Endothelial cell of umbilical vein (primary cell): ENCODE data around the gene FCAR. TPM values are rescaled to one million over a fixed set of nuclear protein-coding genes. Genes with fewer than 3 reads are reported as not detected.
"Not testable (repeated sequence)": the region's sequence is repeated elsewhere in the genome, so short reads cannot be mapped to it uniquely, and the experiment has no call there.

ENCODE experiments used
- BruUV-seq: library from RNA; stranded (reverse); fragments of 400-500 nt; replicated peaks from 2 replicates; lab custom pipeline; 2021; lab: Mats Ljungman, UMichigan
- CTCF ChIA-PET: fragments of 300-600, 350-600 bp; sonication (Branson Sonifier 250); formaldehyde crosslinking; loops from one replicate; lab custom pipeline; 2021; ENCODE audit warnings: antibody characterized with exemption, inconsistent platforms; lab: Charles Lee
- POLR2A ChIA-PET: fragments of 300-600, 350-600 bp; sonication (Branson Sonifier 250); formaldehyde crosslinking; loops from one replicate; lab custom pipeline; 2021; ENCODE audit warnings: antibody characterized with exemption, inconsistent platforms; lab: Charles Lee
- DNase-seq: peaks from one replicate; pipeline ENCODE4 v3.0.0-alpha.2; 2011; ENCODE audit warnings: low read depth, low spot score
- FAIRE-seq: peaks from 2 replicates; lab custom pipeline; 2011; peaks lifted over from hg19 to GRCh38; lab: Jason Lieb, UNC
- H2AFZ ChIP-seq: 2 replicates; pipeline ENCODE4 v1.6.0; 2012; ENCODE audit warnings: low read depth, low read length, control low read depth, inconsistent platforms
- H3K27ac ChIP-seq: 2 replicates; pipeline ENCODE4 v1.5.1; 2011; ENCODE audit warnings: low read depth, mild to moderate bottlenecking, control low read depth, low read length, moderate library complexity; ENCODE audit not compliant: insufficient read depth
- H3K27me3 ChIP-seq, 2 experiments: 2 replicates each; pipeline versions ENCODE4 v1.6.0 to v1.6.1; 2011; ENCODE audit warnings: low read length in 2 of 2, mixed read lengths in 1 of 2; ENCODE audit not compliant: control insufficient read depth in 2 of 2, insufficient read depth in 2 of 2
- H3K36me3 ChIP-seq, 2 experiments: 2 replicates in 1 of 2; 3 replicates in 1 of 2; pipeline ENCODE4 v1.5.1; 2011; ENCODE audit warnings: low read length in 2 of 2, mild to moderate bottlenecking in 1 of 2, moderate library complexity in 1 of 2; ENCODE audit not compliant: control insufficient read depth in 2 of 2, insufficient read depth in 2 of 2; ENCODE audit errors: extremely low read depth in 1 of 2
- H3K4me1 ChIP-seq: 3 replicates; pipeline ENCODE4 v1.5.1; 2011; ENCODE audit warnings: mild to moderate bottlenecking, low read length; ENCODE audit not compliant: control insufficient read depth, insufficient read depth; ENCODE audit errors: extremely low read depth
- H3K4me2 ChIP-seq: 2 replicates; pipeline ENCODE4 v1.6.1; 2011; ENCODE audit warnings: low read length, control low read depth, mixed read lengths; ENCODE audit not compliant: insufficient read depth
- H3K4me3 ChIP-seq, 3 experiments: fragments of 200-600 bp in 1 of 3; sonication (generic), shearing (Covaris generic) in 1 of 3; replicated peaks in 1 of 3; 2 replicates each; pipeline ENCODE4 v1.5.1; 2011 to 2016; ENCODE audit warnings: control low read depth in 3 of 3, low read length in 3 of 3, mild to moderate bottlenecking in 2 of 3, inconsistent platforms in 1 of 3, low read depth in 1 of 3, moderate library complexity in 1 of 3; ENCODE audit not compliant: insufficient read depth in 1 of 3
- H3K79me2 ChIP-seq: 2 replicates; pipeline ENCODE4 v1.6.0; 2012; ENCODE audit warnings: low read length, inconsistent platforms; ENCODE audit not compliant: control insufficient read depth, insufficient read depth
- H3K9ac ChIP-seq: replicated peaks from 2 replicates; pipeline ENCODE3; 2011; ENCODE audit warnings: low read length, control low read depth; ENCODE audit not compliant: insufficient read depth; ENCODE audit errors: extremely low read depth
- H3K9me1 ChIP-seq: replicated peaks from 3 replicates; pipeline ENCODE4 v1.6.0; 2011; ENCODE audit warnings: mild to moderate bottlenecking, low read length; ENCODE audit not compliant: control insufficient read depth, insufficient read depth; ENCODE audit errors: extremely low read depth
- H3K9me3 ChIP-seq: replicated peaks from 2 replicates; pipeline ENCODE4 v1.5.1; 2012; ENCODE audit warnings: low read length, inconsistent platforms; ENCODE audit not compliant: control insufficient read depth, insufficient read depth
- H4K20me1 ChIP-seq: replicated peaks from 2 replicates; pipeline ENCODE3; 2011; ENCODE audit warnings: mild to moderate bottlenecking, low read length; ENCODE audit not compliant: control insufficient read depth, insufficient read depth; ENCODE audit errors: extremely low read depth
- EZH2 ChIP-seq: IDR thresholded peaks from 2 replicates; pipeline ENCODE4 v1.6.1; 2012; ENCODE audit warnings: borderline replicate concordance, low read depth, mild to moderate bottlenecking, moderate library complexity, low read length, inconsistent platforms; ENCODE audit not compliant: severe bottlenecking
- FOS ChIP-seq: IDR thresholded peaks from 2 replicates; pipeline ENCODE4 v1.6.1; 2011; ENCODE audit warnings: mild to moderate bottlenecking, low read length, moderate library complexity, borderline replicate concordance; ENCODE audit not compliant: insufficient read depth
- GATA2 ChIP-seq: IDR thresholded peaks from 2 replicates; pipeline ENCODE4 v1.7.0; 2011; ENCODE audit warnings: low read depth, mild to moderate bottlenecking, moderate library complexity, mixed read lengths, low read length; ENCODE audit not compliant: insufficient read length, insufficient read depth
- JUN ChIP-seq: IDR thresholded peaks from 2 replicates; pipeline ENCODE4 v1.6.1; 2011; ENCODE audit warnings: borderline replicate concordance, low read depth; ENCODE audit not compliant: insufficient read length, insufficient read depth
- MYC ChIP-seq: IDR thresholded peaks from one replicate; pipeline ENCODE4 v1.6.1; 2011; ENCODE audit warnings: mild to moderate bottlenecking, low read depth, low read length
- POLR2A ChIP-seq: IDR thresholded peaks from 2 replicates; pipeline ENCODE4 v1.6.1; 2012; ENCODE audit warnings: low read depth, mild to moderate bottlenecking, control low read depth, low read length
- POLR2AphosphoS5 ChIP-seq: IDR thresholded peaks from 2 replicates; pipeline ENCODE4 v1.6.1; 2012; ENCODE audit warnings: low read depth, mild to moderate bottlenecking, control low read depth, low read length, moderate library complexity; ENCODE audit not compliant: insufficient read depth
- dilution Hi-C: fragments of 300-500 bp; cut with MboI; formaldehyde crosslinking; loops from one replicate; pipeline ENCODE4 v1.15.0; 2019; ENCODE audit warnings: low sequenced_read_pairs; ENCODE audit not compliant: extremely low pct_ligation_motif_present
- intact Hi-C: fragments of 100-400 bp; cut with micrococcal nuclease; formaldehyde crosslinking; loops from one replicate; pipeline ENCODE4 v1.10.0; 2022
- polyA plus RNA-seq, 4 experiments: library from polyadenylated mRNA; depleted of rRNA in 3 of 4; stranded (reverse) in 3 of 4; unstranded in 1 of 4; fragments of >200 nt; gene quantifications; 2 replicates each; pipeline versions ENCODE4 v1.2.1 to v1.2.3, GENCODE V29; 2011 to 2012; ENCODE audit warnings: missing spikeins in 1 of 4
- total RNA-seq: library from RNA; stranded (reverse); gene quantifications from 2 replicates; pipeline ENCODE4 v1.2.3, GENCODE V29; 2021
- TF ChIP-seq, protein P1 (sequence below): IDR thresholded peaks from 2 replicates; pipeline ENCODE4 v1.6.1; 2011; ENCODE audit not compliant: insufficient read depth, insufficient read length
- TF ChIP-seq, protein P2 (sequence below), 2 donors: IDR thresholded peaks; 1 replicate in 1 of 2; 2 replicates in 1 of 2; pipeline ENCODE4 v1.5.1; 2011; ENCODE audit warnings: low read length in 2 of 2, mild to moderate bottlenecking in 2 of 2, moderate library complexity in 2 of 2, control low read depth in 1 of 2, inconsistent platforms in 1 of 2, low read depth in 1 of 2; ENCODE audit not compliant: insufficient read depth in 1 of 2; ENCODE audit errors: extremely low read depth in 1 of 2

Gene FCAR
- total and polyA plus RNA-seq, 2 donors (not counting 3 experiments of a cell fraction or from before 2014, with no cell fraction given) = not detected

DNA sequence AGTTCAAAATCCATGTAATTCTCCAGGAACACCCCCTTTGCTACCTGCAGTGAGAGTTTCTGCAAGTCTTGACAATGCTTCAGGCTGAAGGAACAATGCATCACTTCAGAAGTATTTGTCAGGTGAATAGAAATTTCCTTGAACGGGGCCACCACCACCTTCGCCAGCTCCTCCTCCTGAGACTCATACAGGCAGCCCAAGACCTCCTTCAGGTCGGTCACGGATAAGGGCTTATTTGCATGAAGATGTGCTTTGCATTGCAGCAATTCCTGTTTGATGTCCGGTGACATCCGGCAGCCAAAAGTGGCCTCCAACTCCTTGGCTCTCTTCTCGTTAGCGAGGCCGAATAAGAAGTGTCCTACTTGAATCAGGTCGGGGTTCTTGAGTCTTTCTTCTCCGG is 64.9 kb downstream of the FCAR start:
- intact Hi-C loops (no loop called here), dilution Hi-C loops (no loop called here)
- Histone ChIP-seq H3K4me1 (no peaks in the 10 kb centered on the region), H3K4me3 (no peak overlapping the region), H4K20me1 (no peaks in the 10 kb centered on the region), H3K27ac (no peak overlapping the region), H3K9ac (no peak overlapping the region), H3K27me3 (no peaks in the 10 kb centered on the region), H3K9me1 (no peaks in the 10 kb centered on the region), H2AFZ (no peak overlapping the region), H3K36me3 (no peaks in the 10 kb centered on the region), H3K4me2 (no peak overlapping the region), H3K79me2 (no peaks in the 10 kb centered on the region), H3K9me3 (no peaks in the 10 kb centered on the region)
- ChIA-PET POLR2A (no interaction called here), CTCF (no interaction called here)
- FAIRE-seq = no peak
- TF ChIP-seq JUN = no peak
- TF ChIP-seq, protein P1, sequence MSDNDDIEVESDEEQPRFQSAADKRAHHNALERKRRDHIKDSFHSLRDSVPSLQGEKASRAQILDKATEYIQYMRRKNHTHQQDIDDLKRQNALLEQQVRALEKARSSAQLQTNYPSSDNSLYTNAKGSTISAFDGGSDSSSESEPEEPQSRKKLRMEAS = no peak
- TF ChIP-seq FOS = no peak
- TF ChIP-seq POLR2AphosphoS5 = no peak
- TF ChIP-seq, protein P2, sequence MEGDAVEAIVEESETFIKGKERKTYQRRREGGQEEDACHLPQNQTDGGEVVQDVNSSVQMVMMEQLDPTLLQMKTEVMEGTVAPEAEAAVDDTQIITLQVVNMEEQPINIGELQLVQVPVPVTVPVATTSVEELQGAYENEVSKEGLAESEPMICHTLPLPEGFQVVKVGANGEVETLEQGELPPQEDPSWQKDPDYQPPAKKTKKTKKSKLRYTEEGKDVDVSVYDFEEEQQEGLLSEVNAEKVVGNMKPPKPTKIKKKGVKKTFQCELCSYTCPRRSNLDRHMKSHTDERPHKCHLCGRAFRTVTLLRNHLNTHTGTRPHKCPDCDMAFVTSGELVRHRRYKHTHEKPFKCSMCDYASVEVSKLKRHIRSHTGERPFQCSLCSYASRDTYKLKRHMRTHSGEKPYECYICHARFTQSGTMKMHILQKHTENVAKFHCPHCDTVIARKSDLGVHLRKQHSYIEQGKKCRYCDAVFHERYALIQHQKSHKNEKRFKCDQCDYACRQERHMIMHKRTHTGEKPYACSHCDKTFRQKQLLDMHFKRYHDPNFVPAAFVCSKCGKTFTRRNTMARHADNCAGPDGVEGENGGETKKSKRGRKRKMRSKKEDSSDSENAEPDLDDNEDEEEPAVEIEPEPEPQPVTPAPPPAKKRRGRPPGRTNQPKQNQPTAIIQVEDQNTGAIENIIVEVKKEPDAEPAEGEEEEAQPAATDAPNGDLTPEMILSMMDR (IDR thresholded peaks at IDR 0.05; ENCODE audit: extremely low read depth in 1 of 2, insufficient read depth in 1 of 2, low read depth in 1 of 2, low read length in 2 of 2) = no peak
- TF ChIP-seq GATA2 = no peak
- no peak for TF ChIP-seq EZH2
- TF ChIP-seq MYC = no peak
- no peak for TF ChIP-seq POLR2A
- no TSS peak for BruUV-seq
- no peak for DNase-seq

DNA sequence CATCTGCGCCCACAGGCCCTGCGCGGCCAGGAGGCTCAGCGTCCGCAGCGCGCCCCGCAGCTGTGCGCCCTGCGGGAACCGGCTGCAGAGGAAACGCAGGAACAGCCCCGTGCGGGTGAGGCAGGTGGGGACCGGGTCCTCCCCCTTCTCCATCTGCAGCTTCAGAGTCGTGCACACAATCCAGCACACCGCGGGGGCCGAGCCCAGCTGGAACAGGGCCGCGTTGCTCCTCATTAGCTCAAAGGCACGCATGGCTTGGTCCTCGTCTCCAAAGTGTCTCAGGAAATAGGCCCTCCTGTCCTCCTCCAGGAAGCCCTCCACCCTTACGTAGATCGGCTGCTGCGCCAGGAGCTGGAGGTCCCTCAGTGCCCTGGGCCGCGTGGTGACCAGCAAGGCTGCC is 65.5 kb downstream of the FCAR start:
- H4K20me1 ChIP-seq, H3K27me3 ChIP-seq, H2AFZ ChIP-seq, H3K9me1 ChIP-seq, H3K4me1 ChIP-seq, POLR2A ChIA-PET, H3K79me2 ChIP-seq, H3K9me3 ChIP-seq, dilution Hi-C loops, H3K27ac ChIP-seq, CTCF ChIA-PET, H3K4me2 ChIP-seq, DNase-seq, BruUV-seq, H3K9ac ChIP-seq, H3K4me3 ChIP-seq, intact Hi-C loops, FAIRE-seq, H3K36me3 ChIP-seq: not testable (repeated sequence)
